Measurements from ENCODE around the gene DOCK3.

- no peak for TF ChIP-seq POLR2A (IDR thresholded peaks at IDR 0.05; ENCODE audit: low read depth, low read length)
- TF ChIP-seq USF2 (IDR thresholded peaks at IDR 0.05; ENCODE audit: borderline replicate concordance, low read depth, low read length) = no peak
- TF ChIP-seq BHLHE40 (IDR thresholded peaks at IDR 0.05; ENCODE audit: borderline replicate concordance in 1 of 2, low read depth in 2 of 2, low read length in 1 of 2) = no peak
These were observed 631.4 kb downstream of the DOCK3 start for GRCh38 chr3:51306093-51306492.
